ENCODE measurements around the gene CACNA1I. TPM values are rescaled to one million over a fixed set of nuclear protein-coding genes. Genes with fewer than 3 reads are reported as not detected.
A peak's percentile ranks its signal among the peaks of the same experiment; 100 is the strongest.
"Not testable (repeated sequence)": the region's sequence is repeated elsewhere in the genome, so short reads cannot be mapped to it uniquely, and the experiment has no call there.

The CACNA1I gene
- 0.05 TPM for polyA plus RNA-seq (2013, experiment 1 of 2; ENCODE audit: insufficient read length)
- polyA plus RNA-seq (2013, experiment 2 of 2; ENCODE audit: insufficient read length) = 0.02 TPM

DNA sequence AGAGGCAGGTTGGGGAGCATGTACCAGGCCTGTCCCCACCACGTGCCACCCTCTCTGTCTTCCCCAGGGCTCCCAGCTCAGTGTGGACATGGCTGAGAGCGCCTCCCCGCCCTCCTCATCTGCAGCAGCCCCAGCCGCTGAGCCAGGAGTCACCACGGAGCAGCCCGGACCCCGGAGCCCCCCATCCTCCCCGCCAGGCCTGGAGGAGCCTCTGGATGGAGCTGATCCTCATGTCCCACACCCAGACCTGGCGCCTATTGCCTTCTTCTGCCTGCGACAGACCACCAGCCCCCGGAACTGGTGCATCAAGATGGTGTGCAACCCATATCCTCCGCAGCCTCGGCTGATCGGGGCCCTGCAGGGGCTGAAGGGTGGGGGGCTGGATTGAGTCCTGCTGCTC, at the start of gene CACNA1I:
TSS of gene CACNA1I (plus strand) at position 89 of the 400 bp plus-strand sequence. CDS start at position 89, 0 bp downstream.
- no peak for DNase-seq

DNA sequence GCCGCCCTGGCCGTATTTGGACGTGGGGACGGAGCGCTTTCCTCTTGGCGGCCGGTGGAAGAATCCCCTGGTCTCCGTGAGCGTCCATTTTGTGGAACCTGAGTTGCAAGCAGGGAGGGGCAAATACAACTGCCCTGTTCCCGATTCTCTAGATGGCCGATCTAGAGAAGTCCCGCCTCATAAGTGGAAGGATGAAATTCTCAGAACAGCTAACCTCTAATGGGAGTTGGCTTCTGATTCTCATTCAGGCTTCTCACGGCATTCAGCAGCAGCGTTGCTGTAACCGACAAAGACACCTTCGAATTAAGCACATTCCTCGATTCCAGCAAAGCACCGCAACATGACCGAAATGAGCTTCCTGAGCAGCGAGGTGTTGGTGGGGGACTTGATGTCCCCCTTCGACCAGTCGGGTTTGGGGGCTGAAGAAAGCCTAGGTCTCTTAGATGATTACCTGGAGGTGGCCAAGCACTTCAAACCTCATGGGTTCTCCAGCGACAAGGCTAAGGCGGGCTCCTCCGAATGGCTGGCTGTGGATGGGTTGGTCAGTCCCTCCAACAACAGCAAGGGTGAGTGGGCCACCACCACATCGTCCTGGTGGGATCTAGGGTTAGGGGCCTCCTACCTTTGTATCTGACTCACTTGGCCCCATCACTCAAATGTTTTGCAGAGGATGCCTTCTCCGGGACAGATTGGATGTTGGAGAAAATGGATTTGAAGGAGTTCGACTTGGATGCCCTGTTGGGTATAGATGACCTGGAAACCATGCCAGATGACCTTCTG, 49.3 kb upstream of the CACNA1I start:
- not testable (repeated sequence) for DNase-seq

DNA sequence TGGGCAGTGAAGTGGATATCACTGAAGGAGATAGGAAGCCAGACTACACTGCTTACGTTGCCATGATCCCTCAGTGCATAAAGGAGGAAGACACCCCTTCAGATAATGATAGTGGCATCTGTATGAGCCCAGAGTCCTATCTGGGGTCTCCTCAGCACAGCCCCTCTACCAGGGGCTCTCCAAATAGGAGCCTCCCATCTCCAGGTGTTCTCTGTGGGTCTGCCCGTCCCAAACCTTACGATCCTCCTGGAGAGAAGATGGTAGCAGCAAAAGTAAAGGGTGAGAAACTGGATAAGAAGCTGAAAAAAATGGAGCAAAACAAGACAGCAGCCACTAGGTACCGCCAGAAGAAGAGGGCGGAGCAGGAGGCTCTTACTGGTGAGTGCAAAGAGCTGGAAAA, 48.5 kb upstream of the CACNA1I start:
- not testable (repeated sequence) for DNase-seq

DNA sequence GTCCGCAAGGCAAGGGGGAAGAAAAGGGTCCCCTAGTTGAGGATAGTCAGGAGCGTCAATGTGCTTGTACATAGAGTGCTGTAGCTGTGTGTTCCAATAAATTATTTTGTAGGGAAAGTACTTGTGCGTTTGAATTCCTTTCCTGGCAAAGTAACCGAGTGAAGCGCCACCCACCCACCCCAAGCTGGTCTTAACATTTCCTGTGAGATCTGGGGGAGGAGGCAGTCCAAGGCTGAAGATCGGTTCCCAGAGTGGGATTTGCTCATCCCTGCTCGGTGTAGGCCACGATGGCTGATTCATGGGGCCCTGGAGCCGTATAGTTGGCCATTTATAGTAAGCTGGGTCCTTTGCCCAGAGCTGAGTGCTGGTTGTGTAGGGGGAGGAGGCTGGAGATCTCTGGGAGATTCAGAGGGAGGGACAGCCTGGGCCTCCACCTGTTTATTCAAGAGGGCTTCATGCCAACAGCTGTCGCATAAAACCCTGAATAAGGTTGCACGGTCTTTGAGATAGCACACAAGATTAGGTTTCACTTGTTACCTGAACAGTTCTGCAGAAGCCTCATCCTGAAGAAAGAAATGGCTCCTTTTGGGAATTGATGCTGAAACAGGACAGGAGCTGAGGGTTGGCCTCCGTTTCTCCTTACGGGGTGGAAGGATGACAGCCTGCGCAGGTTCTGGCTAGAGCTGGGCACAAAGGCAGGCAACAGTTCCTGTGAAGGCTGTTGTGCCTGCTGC, 47.8 kb upstream of the CACNA1I start:
- peak; percentile 65 for DNase-seq

DNA sequence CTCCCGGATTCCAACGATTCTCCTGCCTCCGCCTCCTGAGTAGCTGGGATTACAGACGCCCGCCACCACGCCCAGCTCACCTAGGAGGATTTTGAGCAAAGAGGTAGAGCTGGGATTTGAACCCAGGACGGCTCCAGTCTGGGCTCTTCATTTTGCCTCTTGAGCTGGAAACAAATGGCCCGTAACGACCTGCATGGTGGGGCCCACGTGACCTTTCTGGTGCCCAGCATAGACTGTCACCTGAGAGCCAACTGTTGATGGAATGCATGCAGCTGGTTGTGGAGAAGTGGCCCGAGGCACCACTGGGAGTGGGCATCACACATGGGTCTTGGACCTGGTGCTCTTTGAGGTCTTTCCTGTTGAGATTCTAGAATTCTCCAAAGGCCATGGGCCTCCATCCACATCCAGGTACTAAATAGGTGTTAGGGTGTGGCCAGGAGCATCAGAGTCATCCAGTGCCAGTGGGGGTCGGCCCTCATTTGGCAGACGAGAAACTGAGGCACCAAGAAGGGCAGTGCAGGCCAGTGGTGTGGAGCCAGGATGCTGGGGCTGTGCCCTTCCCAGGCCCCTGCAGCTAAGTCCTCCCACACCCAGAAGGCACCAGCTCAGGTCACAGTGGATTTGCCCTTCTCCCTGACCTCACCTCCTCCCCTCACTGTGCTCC, 46.3 kb upstream of the CACNA1I start:
- no peak for DNase-seq

DNA sequence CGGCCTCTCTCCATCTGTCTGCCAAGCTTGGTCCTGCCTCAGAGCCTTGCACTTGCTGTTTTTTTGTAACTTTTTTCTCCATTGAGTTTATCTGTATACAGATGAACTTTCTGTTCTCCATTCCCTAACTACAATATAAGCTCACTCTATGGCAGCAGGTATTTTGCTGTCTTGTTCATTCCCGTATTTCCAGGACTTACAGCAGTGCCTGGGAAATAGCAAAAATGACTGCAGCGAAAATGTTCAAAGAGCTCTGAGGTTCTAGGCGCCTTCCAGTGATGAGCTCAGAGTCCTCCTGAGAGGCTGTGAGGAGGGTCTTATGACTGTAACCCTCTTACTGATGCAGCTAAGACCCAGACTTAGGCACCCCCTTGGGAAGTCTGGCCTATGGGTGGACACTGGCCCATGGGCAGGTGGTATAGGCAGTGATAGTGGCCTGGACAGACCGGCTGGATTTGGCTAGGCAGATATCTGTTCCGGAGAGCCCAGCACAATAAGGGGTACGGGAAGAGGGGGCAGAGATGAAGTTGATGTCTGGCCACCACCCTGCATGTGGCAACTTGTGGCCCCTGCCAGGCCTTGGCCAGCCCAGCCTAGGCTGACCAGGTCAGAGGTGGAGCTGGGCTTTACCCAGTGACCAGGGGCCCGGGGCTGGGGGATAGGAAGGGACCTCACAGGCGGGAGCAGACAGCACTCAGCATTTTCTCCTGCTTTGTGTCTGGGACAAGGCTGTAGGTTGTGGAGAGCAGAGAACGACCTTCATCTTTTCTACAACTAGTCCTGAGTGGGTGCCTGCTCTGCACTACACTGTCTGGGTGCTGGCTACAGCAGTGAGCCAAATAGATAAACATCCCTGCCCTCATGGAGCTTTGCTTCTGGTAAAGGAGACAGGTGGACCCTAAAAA, 45.5 kb upstream of the CACNA1I start:
- no peak for DNase-seq

DNA sequence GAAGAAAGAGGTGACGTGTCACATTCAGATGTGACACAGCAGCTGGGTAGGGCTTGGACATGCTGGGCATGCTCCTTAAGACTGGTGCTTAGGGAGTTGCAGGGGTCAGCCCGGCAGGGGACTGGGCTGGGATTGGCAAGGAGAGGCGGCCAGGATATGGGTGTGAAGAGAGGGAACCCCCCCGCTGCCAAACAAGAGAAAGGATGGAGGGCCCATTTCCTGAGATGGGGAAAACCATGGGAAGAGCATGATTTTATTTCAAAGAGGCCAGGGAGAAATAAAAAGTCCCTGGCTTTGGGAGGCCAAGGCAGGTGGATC, 44.9 kb upstream of the CACNA1I start:
- DNase-seq = no peak

DNA sequence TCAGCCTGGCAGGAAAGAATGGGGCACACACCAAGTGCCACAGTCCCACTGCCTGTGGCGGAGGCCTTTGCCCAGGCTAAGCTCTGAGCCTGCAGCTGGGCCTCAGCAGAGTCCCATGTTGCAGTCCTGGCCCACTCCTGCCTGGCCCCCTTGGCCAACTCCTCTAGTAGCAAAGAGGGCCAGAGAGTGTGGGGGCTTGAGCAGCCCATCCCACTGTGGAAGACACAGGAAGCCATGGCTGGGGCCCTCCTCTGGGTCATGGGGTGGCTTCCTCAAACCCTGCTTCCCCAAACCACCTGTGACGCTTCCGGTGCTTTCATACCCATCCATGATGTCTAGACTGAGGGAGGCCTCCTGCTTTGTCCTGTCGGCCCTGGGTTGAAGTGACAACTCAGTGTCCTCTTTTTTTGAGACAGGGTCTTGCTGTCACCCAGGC, 43.8 kb upstream of the CACNA1I start:
- DNase-seq = no peak

DNA sequence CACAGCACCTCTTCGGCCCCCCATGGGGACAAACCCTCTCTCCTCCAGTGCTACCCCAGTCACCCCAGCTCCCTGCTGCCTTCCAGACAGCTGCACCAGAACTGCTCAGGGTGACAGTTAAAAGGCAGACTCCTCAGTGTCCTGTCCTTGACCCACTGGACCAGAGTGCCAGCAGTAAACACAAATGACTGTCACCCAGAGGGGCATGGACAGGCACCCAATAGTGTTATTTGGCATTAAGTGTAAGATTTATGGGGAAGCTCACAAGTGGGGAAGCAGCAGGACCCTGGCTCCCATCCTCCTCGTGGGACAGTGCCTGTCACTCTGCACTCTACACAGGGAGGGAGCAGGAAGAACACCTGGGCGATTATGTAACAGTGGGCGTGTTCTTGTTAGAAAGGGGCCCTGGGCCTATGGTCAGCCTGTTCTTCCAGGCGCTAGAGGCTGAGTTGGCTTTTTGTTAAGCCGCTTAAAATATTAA, 43.0 kb upstream of the CACNA1I start:
- DNase-seq = no peak

DNA sequence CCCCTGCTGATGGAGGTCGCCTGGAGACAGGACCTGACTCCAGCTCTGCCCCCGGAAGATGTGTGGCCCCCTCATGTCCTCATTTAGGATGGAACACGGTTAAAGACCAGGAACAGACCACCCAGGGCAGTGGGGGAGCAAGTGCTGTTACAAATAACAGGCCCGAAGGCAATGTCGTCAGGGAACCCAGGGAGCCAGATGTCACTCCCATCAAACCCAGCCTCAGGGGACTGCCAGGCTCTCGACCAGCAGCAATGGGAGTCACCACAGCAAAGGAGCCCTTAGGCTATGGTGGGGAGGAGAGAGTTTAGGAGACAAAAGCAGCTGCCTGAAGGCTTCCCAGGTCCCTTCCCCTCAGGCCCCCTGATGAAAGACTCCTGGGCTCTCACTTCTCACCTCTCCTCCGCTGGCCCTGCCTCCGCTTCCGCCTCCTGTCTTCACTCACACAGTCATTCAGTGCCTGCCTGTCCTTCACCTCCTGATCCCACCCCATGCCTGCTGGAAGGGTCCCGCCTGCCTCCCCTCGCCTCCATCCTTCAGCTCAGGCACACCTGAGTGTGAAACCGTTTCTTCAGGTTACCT, 42.4 kb upstream of the CACNA1I start:
- DNase-seq = no peak

DNA sequence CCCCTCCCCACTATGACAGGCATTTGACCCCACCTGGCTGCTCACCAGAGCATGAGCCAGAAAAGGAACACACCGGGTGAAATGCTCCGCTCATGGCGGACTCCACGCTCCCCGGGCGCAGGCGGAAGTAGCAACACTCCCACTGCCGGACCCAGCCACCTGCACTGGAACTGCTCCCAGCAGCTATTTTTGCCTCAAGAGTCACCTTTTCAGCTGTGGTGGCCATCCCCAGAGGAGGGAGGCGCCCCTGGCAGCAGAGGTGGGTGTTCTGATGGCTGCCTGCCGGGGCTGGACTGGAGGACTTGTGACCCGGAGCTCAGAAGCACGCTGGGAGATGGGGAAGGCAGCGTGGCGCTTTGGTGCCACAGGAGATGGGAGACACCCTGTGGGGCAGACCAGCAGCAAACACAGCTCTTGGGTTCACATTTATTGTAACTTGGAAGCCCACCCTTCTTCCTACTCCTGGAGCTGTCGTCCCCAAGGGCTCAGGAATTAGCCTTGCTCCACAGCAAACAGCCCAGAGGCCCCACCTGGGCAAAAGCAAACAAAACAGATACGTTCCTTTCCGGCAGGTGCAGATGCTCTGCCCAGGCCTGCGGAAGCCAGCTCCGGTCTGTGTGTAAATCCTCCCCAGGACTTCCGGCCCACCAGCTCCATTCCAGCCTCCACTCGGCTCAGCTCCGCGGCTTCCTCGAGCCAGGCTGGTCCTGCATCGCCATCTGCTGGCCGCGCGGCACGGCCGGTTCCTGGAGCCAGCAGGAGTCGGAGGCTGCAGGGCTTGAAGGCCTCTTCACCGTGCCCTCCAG, 41.7 kb upstream of the CACNA1I start:
- peak; percentile 85 for DNase-seq

DNA sequence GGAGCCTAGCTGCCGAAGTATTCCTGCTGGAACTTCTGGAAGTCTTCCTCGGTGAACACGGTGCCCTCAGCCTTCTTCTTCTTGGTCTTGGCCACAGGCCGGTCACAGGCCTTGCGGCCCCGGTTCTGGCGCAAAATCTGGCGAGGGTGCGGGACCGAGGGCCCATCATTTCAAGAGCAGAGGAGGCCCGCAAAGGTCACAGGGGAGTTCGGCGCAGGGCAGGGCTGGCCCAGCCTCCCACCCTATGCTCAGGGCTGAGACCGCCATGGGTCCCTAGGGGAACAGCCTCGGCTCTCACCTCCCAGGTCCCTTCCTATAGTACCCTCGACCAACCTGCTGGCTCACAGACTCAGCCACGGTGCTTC, 41.1 kb upstream of the CACNA1I start:
- DNase-seq = no peak

DNA sequence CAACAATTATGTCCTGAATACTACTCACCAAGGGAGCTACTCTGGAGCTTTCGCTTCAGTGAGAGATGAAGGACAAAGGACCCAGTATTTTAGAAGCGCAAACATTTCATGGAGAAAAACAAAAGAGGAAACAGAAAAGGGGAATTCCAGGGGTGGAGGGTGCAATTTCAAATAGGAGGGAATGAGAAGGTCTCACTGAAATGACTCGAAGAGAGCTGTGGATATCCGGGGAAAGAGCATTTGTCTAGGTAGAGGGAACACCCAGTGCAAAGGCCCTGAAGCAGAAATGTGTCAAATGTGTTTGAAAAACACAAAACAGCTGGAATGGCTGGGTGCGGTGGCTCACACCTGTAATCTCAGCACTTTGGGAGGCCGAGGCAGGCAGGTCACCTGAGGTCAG, 40.4 kb upstream of the CACNA1I start:
- DNase-seq = no peak

DNA sequence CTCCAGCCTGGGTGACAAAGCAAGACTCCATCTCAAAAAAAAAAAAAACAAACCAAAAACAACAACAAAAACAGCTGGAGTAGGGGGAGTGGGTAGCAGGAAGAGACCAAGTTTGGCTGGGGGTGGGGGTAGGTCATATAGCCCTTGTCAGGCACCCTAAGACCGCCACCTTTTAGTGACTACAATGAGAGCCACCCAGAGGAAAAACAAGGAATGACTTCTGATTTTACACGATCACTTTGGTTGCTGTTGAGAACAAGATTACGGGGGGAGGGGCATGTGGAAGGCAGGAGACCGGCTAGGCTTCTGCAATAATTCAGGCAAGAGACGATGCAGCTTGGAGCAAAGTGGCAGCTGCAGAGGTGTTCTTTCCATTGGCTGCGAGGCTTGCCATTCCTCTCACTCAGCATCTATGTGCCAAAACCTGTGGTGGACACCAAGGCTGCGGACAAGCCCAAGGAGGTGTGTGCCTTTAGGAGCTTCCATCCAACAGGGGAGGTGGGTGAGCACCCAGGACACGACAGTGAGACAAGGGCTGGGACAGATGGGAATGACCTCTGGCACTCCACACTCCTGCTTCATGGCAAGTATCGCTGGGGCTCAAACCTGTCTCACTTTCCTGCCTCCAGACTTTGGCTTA, 39.7 kb upstream of the CACNA1I start:
- peak; percentile 49 for DNase-seq

DNA sequence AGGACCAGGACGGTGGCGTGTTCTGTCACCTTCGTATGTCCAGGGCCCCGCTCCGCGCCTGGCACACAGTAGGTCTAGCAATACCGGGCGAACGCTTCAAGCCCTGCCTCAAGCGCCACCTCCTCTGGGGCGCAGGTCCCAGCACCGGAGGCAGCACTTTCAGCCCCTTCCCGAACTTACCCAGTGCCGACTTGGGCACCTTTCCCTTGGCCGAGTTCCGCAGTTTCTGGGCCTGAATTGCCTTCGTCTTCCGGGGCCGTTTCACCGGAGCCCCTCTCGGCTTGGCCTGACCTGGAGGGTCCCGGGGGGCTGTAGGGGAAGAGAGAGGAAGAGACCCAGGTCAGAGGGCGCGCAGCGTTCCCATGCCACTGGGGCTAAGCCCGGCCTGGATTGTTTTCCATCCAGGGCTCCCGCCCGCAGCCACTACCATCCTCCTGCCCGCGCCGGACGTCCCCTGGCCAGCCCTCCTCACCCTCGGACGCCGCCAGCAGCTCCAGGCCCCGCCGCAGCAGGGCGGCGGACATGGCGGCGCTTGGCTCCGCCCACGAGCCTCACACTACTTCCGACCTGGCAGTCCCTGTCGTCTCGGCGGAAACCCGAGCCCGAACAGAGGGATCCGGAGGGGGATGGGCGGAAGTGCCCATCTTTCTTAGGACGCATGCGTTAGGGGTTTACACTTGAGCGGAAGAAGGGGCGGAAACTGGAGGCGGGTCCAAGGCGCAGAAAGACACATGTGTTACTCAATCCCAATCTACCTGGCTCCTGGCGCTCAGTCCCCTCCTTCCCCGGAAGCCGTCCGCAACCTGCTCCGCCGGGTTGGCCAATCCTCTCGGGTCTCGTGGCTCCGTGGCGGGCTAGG, 38.1 kb upstream of the CACNA1I start, which contains the start of gene RPS19BP1:
TSS of gene RPS19BP1 (minus strand) at position 534 of the 859 bp plus-strand sequence. CDS start at position 524, 10 bp downstream.
- DNase-seq = peak; percentile 99

DNA sequence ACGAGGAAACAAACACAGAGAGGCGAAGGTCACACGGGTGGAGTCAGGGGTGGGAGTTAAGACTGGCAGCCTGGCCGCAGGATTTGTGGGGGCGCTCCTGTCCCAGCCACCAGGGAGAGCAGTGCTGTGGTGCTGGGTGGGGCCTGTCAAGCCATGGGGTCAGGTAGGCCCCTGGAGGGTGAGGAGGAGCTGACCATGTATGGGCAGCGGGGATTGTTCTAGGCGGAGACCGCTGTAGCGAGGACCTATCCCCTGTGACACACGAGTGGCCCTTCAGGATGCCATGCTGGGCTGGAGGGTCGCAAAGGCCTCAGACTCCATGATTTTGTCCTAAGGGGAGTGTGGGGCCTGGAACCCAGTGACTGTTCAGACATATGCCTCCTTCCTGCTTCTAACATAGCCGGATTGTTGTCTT, 36.5 kb upstream of the CACNA1I start:
- DNase-seq = no peak

DNA sequence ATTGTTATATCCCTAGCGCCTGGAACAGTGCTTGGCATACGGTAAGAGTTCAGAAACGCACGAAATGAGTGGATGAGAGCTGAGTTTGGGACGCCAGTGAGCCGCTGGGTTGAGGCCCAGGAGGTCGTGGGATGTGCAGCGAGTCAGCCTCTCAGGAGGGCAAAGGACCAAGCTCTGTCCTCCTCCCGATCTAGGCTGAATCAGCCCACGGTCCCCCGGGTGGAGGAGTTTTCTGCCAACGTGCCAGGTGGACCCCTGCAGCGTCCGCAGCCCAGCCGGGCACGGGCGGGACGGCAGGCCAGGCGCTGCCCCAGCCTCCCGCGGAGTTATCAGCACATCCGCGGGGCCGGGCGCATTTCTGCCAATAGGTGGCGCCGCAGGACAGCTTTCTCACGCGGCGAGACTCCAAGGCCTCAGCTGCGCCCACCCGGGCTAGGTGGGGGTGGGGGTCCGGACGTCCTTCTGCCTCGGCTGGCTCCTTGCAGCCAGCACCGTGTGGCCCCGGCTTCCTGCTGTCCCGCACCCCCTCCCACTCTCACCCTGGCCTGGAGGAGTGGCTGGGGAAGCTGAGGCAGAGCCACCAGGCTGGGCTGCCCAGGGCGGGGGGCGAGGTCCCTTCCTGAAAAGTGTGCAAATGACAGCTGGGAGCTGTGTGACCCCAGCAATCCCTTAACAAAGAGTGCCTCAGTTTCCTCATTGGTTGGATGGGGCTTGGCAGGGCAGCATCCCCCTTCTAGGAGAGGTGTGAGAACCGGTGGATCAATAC, 35.8 kb upstream of the CACNA1I start:
- peak; percentile 74 for DNase-seq

DNA sequence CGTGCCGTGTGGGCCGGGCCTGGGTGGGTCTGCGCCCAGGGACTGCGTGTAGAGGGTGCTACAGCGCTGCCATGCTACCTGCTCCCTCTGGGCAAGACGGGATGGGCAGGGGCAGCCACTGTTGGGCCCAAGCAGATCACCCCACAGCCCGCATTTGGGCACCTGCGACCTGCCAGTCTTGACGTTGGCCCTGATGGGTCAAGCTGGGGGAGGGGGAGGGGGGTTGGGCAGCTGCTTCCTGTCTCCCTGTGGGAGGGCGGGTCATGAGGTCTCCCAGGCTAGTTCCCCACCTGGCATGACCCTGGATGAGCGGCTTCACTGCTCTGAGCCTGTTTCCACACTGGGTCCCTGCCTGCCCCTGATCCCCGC, 35.2 kb upstream of the CACNA1I start:
- DNase-seq = no peak

Measured in fibroblast of skin of abdomen (primary cell).